Measurements from ENCODE around the gene CCNI2. TPM values are rescaled to one million over a fixed set of nuclear protein-coding genes. Genes with fewer than 3 reads are reported as not detected.

Gene CCNI2
- total RNA-seq, 2 experiments from 2014 or later: 6.4 to 6.7 TPM

DNA sequence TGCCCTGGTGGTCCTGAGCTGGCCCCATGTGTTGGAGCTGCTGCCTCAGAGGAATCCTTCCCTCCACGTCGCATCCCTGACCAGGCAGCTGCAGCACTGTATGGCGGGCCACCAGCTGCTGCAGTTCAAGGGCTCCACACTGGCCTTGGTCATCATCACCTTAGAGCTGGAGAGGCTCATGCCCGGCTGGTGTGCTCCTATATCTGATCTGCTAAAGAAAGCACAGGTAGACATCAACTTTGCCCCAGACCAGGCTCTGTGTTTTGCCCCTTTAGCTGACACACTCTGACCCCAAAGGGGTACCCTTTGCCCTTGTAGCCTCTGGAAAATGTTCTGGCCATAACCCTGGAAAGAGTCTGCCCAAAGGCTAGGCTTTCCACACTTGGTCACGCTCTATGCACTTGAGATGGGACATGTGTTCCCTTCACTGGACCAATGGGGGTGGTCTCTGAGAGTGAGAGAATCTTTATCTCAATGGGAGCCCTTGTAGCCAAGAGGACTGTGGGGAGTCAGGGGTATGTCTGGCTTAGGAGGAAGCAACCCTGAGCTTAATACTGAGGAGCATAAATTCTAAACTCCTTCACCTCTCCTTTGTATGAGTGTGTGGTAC lies 4.8 kb downstream of the CCNI2 start:
- no peaks in the 10 kb centered on the region for H3K27me3 Mint-ChIP-seq
- DNase-seq: no peak
- peaks cover 37% of the 10 kb centered on the region for H3K4me1 Mint-ChIP-seq
- CTCF ChIA-PET: interaction anchor here (0.8 to 2.2 kb wide), 2 partner anchors 68 to 359 kb away, joined by 3 to 8 read pairs; no protein-coding TSS in a partner anchor
- H3K4me3 Mint-ChIP-seq: no peak overlapping the region
- no peaks in the 10 kb centered on the region for H3K9me3 Mint-ChIP-seq
- no peak overlapping the region for H3K27ac Mint-ChIP-seq
- POLR2A ChIA-PET: interaction anchor here (0.7 to 1.5 kb wide), 3 partner anchors 15 to 1116 kb away, joined by 3 to 4 read pairs (median 4); partner anchors contain the start of gene KIF3A
- H3K36me3 Mint-ChIP-seq (ENCODE audit: low read depth): peaks cover 19% of the 10 kb centered on the region

DNA sequence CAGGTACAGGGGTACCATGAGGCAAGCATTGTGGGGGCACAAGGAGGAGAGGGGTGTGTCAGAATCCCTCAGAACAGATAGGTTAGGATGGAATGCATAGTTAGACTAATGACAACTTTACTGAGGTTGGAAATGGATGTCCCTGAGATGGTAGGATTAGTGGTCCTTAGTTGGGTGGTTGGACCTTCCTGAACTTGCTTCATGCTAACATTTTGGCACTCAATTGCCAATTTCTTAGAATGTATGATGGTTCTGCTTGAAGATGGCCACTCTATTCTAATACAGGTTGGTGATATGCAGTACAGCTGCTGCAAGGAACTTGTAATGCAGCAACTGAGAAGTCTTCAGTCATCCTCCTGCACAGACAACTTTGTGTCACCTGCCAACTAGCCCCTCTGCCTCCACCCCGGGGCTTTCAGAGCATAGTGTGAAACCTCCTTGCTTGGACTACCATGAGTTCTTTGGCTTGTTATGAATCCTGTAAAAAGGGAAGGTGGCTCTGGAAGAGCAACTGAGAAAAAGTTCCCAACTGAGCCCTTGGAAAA lies 5.4 kb downstream of the CCNI2 start:
- H3K27ac Mint-ChIP-seq: no peak overlapping the region
- no peak overlapping the region for H3K4me3 Mint-ChIP-seq
- ChIA-PET POLR2A (interaction anchor here (0.9 to 1.5 kb wide), 3 partner anchors 14 to 1117 kb away, joined by 3 to 4 read pairs (median 3); no protein-coding TSS in a partner anchor), CTCF (interaction anchor here (0.8 to 2.5 kb wide), 2 partner anchors 67 to 359 kb away, joined by 3 to 20 read pairs; no protein-coding TSS in a partner anchor)
- peaks cover 19% of the 10 kb centered on the region for H3K36me3 Mint-ChIP-seq (ENCODE audit: low read depth)
- DNase-seq: no peak
- no peaks in the 10 kb centered on the region for H3K27me3 Mint-ChIP-seq
- no peaks in the 10 kb centered on the region for H3K9me3 Mint-ChIP-seq
- H3K4me1 Mint-ChIP-seq: peaks cover 37% of the 10 kb centered on the region

DNA sequence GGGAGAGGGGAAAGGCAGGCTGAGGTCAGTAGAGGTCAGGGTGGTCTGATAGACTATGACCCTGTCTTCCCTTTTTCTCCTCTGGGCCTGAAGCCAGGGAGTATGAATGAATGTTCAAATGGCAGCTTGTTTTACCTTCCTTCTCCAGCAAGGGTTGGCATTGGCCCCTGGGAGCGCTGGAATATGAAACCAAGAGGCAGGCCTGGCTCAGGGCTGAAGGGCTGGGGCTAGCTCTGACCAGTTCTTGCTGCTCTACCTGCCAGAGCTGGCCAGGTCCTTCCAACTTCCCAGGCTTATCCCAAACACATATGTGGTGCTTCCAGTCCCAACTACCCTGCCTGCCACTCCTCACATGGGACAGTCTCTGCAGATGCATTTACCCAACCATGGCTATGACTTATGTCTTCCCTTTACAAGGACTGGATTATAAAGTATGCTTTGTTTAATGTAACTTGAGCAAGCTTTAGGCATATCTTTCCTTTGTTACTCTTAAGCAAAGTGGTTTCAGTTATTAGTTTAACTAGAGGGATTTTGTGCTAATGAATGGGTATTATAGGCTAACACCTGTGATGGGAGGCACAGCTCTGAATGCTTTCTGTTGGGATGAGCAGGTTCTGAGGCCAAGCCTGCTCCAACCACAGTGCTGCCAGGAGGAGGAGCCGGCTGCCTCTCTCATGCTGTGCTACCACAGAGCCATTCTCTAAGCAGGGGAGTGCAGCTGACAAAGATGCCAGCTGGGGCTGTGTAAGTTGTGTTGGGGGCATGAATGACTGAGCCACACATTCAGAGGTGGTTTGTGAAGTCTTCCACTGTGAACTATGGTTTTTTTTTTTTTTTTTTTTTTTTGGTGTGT lies 6.1 kb downstream of the CCNI2 start:
- no peak overlapping the region for H3K4me3 Mint-ChIP-seq
- no peak for DNase-seq
- H3K27ac Mint-ChIP-seq: no peak overlapping the region
- no peaks in the 10 kb centered on the region for H3K27me3 Mint-ChIP-seq
- no peaks in the 10 kb centered on the region for H3K9me3 Mint-ChIP-seq
- peaks cover 37% of the 10 kb centered on the region for H3K4me1 Mint-ChIP-seq
- peaks cover 19% of the 10 kb centered on the region for H3K36me3 Mint-ChIP-seq (ENCODE audit: low read depth)
- POLR2A ChIA-PET: interaction anchor here (0.9 to 1.5 kb wide), 2 partner anchors 15 to 48 kb away, joined by 3 to 4 read pairs; no protein-coding TSS in a partner anchor
- CTCF ChIA-PET: interaction anchor here (1.3 to 2.5 kb wide), 2 partner anchors 16 to 67 kb away, joined by 3 to 20 read pairs; partner anchors contain the start of gene KIF3A

DNA sequence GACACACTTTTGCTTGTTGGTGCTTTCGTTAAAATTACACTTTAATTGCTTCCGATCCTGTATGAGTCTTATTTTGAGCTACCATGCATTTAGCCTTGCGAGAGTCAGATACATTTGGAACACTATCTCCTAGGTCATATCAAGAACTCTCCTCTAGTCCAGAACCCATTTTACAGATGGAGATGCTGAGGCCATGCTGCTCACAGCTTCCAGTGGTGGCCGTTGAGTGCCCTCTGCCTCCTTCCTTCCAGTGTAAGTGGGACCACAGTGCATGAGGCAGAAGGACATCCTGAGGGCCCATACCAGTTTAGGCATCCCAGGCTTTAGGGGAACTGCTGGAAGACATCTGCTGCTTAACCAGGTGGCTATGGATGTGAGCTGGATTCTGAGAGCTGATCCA lies 6.9 kb downstream of the CCNI2 start:
- no peak overlapping the region for H3K27ac Mint-ChIP-seq
- H3K27me3 Mint-ChIP-seq: no peaks in the 10 kb centered on the region
- H3K4me1 Mint-ChIP-seq: peaks cover 37% of the 10 kb centered on the region
- no peak overlapping the region for H3K4me3 Mint-ChIP-seq
- no peak for DNase-seq
- peaks cover 19% of the 10 kb centered on the region for H3K36me3 Mint-ChIP-seq (ENCODE audit: low read depth)
- H3K9me3 Mint-ChIP-seq: no peaks in the 10 kb centered on the region
- POLR2A ChIA-PET: interaction anchor here (0.8 to 1.3 kb wide), 2 partner anchors 12 to 15 kb away, joined by 3 read pairs; no protein-coding TSS in a partner anchor
- CTCF ChIA-PET: interaction anchor here (1.3 to 2.5 kb wide), 2 partner anchors 17 to 66 kb away, joined by 3 to 20 read pairs; partner anchors contain the start of gene KIF3A

DNA sequence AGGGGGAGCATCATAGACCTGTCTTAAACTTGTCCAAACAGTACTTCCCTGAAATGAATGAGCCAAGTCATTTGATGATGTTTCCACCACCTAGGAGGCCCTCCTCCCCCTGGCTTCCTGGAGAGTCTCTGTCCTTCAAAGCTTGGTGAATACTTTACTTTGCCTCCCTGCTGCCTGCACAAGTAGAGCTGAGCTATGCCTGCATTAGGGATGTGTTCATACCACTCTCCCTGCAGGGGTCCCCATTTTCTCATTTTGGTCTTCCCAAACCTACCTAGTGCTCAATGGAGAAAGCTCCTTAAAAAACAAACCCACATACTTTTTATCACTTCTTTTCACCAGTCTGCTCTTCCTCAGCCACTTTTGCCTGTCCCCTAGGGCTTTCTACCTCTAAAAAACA lies 7.7 kb downstream of the CCNI2 start:
- H3K4me1 Mint-ChIP-seq: peaks cover 32% of the 10 kb centered on the region
- CTCF ChIA-PET: interaction anchor here (2.5 kb wide), 1 partner anchor 65 kb away, joined by 20 read pairs; no protein-coding TSS in a partner anchor
- DNase-seq: no peak
- no peaks in the 10 kb centered on the region for H3K27me3 Mint-ChIP-seq
- H3K36me3 Mint-ChIP-seq (ENCODE audit: low read depth): peaks cover 19% of the 10 kb centered on the region
- no peak overlapping the region for H3K4me3 Mint-ChIP-seq
- no peak overlapping the region for H3K27ac Mint-ChIP-seq
- POLR2A ChIA-PET: interaction anchor here (1.3 to 1.4 kb wide), 2 partner anchors 11 to 17 kb away, joined by 3 to 5 read pairs; partner anchors contain the start of gene KIF3A
- H3K9me3 Mint-ChIP-seq: no peaks in the 10 kb centered on the region

DNA sequence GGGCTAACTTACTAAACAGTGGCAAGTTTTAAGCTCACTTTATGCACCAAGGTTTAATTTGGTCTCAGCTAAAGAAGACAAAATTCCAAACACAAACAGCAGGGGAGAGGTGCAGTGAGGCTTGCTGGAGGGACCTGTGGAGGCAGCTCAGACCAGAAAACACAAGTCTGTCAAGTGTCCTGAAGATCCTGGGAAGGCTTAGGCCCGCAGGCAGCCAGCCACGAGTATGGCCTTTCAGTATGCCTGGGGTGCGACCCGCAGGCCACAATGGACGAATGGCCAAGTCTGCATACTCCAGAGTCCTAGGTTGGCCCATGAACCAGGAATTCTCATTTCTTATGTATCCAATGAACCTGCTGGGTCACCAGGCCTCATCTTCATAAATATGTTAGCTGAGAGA lies 9.3 kb downstream of the CCNI2 start:
- Mint-ChIP-seq H3K4me1 (peaks cover 18% of the 10 kb centered on the region), H3K36me3 (ENCODE audit: low read depth) (peaks cover 11% of the 10 kb centered on the region), H3K4me3 (no peak overlapping the region), H3K27me3 (no peaks in the 10 kb centered on the region), H3K27ac (no peak overlapping the region), H3K9me3 (no peaks in the 10 kb centered on the region)
- ChIA-PET POLR2A (interaction anchor here (0.9 kb wide), 1 partner anchor 115 kb away, joined by 3 read pairs; no protein-coding TSS in a partner anchor), CTCF (interaction anchor here (1.1 kb wide), 1 partner anchor 61 kb away, joined by 3 read pairs; no protein-coding TSS in a partner anchor)
- no peak for DNase-seq

DNA sequence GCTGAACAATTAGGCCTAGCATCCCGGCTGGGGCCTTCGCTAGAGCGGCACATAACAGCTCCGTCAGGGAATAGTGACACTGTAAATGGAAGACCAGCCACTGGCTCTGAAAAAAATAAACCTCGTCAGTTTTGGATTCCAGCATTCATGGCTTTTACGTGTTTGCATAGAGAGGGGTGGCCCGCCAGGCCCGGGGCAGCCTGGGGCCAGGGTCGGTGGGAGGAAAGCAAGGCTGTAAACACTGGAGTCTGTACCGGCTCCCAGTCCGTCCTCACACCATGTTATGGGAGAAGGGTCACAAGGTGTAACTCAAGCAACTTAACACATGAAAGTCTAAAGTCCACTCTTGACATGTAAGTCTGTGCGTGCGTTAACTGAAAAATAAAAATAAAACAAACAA lies 11.2 kb downstream of the CCNI2 start:
- Mint-ChIP-seq H3K4me1 (peaks cover 13% of the 10 kb centered on the region), H3K9me3 (no peaks in the 10 kb centered on the region), H3K4me3 (no peak overlapping the region), H3K27ac (no peak overlapping the region), H3K27me3 (no peaks in the 10 kb centered on the region), H3K36me3 (ENCODE audit: low read depth) (peaks cover 7% of the 10 kb centered on the region)
- CTCF ChIA-PET: interaction anchor here (0.5 kb wide), 1 partner anchor 242 kb away, joined by 3 read pairs; no protein-coding TSS in a partner anchor
- DNase-seq: no peak
- POLR2A ChIA-PET: no interaction called here

DNA sequence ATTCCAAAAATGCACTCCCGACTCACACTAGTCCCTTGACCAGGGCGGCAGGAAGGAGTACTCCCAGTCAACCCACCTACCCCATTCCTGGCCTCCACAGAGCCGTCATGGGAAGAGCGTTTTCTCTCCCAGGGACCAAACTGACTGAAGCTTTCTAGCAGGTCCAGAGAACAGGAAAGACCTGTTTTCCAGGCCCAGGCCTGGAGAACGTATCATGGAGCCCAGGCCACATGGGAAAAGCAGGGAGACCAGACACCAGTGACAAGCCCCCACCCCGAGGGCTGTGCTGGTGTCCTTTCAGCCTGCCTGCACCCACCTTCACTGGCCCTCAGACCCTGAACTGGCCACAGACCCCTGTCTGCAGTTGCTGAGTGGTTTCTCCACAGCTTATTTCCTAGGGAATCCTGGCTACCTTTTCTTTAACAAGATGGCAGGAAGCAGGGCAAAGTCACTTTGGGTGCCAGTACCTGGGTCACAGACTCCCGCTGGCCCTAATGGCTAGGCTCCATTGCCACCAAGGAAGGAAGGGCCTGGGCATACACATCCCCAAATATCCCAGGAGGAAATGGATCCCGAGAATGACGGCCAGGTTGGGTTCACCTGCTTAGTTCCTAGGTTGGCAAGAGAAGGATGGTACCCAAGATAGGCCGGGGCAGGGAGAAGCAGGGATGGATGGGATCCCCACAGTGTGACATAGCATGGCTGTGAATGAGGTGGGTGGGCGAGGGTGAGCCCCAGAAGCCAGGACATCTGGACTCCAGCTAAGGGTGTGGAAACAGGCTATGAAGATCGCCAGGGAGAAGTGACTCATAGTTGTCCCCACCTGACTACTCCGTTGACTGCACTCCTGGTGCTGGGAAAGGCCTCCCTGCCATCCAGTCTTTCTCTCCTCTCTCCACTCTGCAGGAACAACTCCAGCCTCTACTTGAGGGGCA lies 12.2 kb downstream of the CCNI2 start:
- Mint-ChIP-seq H3K4me3 (no peak overlapping the region), H3K9me3 (no peaks in the 10 kb centered on the region), H3K4me1 (peaks cover 10% of the 10 kb centered on the region), H3K27ac (no peak overlapping the region), H3K36me3 (ENCODE audit: low read depth) (peaks cover 7% of the 10 kb centered on the region), H3K27me3 (no peaks in the 10 kb centered on the region)
- ChIA-PET POLR2A (no interaction called here), CTCF (no interaction called here)
- DNase-seq: no peak

DNA sequence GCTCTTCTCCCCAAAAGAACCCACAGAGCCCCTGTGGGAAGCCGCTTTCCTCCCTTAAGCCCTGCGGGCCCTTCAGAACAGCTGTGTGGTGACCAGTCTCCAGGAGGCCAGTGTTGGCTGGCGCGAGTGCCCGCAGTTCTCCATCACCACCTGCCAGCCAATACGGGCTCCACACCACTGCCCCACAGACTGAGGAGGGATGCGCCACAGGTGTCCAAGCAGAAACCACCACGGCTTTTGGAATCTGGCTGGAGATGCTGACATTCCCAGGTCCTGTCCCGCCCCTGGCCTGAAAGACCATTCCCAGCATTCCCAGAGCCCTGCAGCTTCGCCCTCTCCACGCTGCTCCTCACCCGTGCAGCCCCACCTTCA lies 12.8 kb downstream of the CCNI2 start:
- no peak overlapping the region for H3K4me3 Mint-ChIP-seq
- ChIA-PET POLR2A (no interaction called here), CTCF (no interaction called here)
- peaks cover 7% of the 10 kb centered on the region for H3K36me3 Mint-ChIP-seq (ENCODE audit: low read depth)
- no peak for DNase-seq
- no peak overlapping the region for H3K27ac Mint-ChIP-seq
- H3K9me3 Mint-ChIP-seq: no peaks in the 10 kb centered on the region
- H3K27me3 Mint-ChIP-seq: no peaks in the 10 kb centered on the region
- peaks cover 4% of the 10 kb centered on the region for H3K4me1 Mint-ChIP-seq

DNA sequence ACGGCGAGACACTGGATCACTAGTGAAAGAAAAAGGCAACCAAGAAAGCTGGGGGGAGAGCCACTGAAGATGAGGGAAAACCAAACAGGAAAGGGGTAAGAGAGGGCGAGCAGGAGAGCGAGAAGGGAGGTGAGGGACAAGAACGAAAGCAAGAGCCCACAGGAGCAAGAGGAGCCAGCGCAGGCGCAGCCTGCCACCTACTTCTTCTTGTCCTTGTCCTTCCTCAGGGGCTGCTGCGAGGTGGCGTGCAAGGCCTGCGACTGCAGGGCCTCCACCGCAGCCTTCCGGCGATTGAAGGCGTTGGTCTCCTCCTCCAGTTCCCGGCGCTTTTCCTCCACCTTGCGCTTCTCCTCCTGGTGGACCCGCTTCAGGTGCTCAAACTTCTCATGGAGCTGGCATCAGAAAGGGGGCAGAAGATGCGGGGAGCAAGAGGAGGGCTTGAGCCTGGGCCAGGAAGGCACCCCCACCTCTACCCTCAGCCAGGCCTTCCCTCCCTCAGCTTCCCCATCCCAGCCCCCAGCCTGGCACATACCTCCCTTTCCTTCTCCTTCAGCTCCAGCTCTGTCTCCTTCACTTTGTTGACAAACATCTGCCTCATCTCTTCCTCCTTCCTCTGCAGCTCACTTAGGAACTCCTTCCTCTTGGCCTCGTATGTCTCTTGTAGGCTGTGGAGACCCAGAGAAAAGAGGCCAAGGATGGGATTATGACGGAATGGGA lies 13.5 kb downstream of the CCNI2 start:
- H3K9me3 Mint-ChIP-seq: no peaks in the 10 kb centered on the region
- H3K4me3 Mint-ChIP-seq: no peak overlapping the region
- H3K36me3 Mint-ChIP-seq (ENCODE audit: low read depth): peaks cover 7% of the 10 kb centered on the region
- H3K4me1 Mint-ChIP-seq: no peaks in the 10 kb centered on the region
- no peaks in the 10 kb centered on the region for H3K27me3 Mint-ChIP-seq
- ChIA-PET POLR2A (no interaction called here), CTCF (interaction anchor here (1.2 kb wide), 1 partner anchor 11 kb away, joined by 3 read pairs; no protein-coding TSS in a partner anchor)
- DNase-seq: peak; percentile 12
- no peak overlapping the region for H3K27ac Mint-ChIP-seq

DNA sequence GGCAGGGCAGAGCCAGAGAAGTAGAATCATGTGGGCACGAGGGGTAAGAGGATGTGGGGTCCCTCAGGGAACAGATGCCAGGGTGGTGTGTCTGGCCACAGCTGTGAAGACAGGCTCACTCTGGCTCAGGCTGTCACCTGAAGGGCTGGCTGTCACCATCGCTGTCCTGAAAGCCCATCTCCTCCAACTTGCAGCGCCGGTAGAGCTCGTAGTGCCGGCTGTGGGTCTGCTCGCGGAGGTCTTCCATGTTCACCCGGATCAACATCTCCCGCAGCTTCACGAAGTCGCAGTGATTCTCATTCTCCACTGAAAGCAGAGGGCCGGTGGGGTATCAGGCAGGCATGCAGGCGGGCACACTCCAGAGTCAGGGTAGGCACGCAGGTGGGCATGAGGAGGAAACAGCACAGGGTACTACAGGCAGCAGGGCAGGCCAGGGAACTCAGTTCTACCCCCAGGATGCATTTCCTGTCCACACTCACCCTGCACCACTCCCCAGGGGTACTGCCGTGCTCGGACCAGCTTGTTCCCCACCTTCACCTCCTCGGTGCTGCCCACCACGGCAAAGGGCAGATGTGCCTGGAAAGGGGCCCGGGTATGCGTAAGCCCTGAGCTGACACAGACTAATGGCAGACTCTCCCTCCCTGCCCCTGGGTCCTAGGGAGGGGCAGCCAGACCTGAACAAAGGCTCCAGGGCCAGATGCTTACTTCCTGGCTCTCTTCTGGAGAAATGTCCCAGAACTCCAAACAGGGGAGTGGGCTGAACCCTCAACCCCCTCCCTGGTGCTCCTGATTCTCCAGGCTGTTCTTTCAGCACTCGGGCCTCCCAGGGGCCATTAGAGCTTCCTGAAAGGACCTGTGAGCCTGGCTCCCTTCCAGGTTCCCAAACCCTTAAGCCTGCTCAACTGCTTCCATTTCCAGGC lies 14.4 kb downstream of the CCNI2 start:
- peak; percentile 11 for DNase-seq
- no peak overlapping the region for H3K4me3 Mint-ChIP-seq
- H3K36me3 Mint-ChIP-seq (ENCODE audit: low read depth): peaks cover 7% of the 10 kb centered on the region
- no peaks in the 10 kb centered on the region for H3K27me3 Mint-ChIP-seq
- H3K9me3 Mint-ChIP-seq: no peaks in the 10 kb centered on the region
- H3K4me1 Mint-ChIP-seq: no peaks in the 10 kb centered on the region
- CTCF ChIA-PET: interaction anchor here (1.2 kb wide), 1 partner anchor 11 kb away, joined by 3 read pairs; no protein-coding TSS in a partner anchor
- POLR2A ChIA-PET: no interaction called here
- no peak overlapping the region for H3K27ac Mint-ChIP-seq

Measured in activated CD4-positive, alpha-beta memory T cell treated with anti-CD3 and anti-CD28 coated beads, Interleukin-2, amount 10 ng/mL, durations not matched to agents 7 days and 5 days (primary cell).